Esophagus squamous epithelium (tissue), 4 donors: ENCODE results near the gene TNNI2.

Experiments used
- POLR2A ChIP-seq, 4 donors: fragments of 450-650 bp; IDR thresholded peaks; one replicate each; pipeline ENCODE4 v1.6.1; 2017; ENCODE audit warnings: antibody characterized with exemption in 4 of 4, mild to moderate bottlenecking in 4 of 4, moderate library complexity in 3 of 4
- TF ChIP-seq, protein P1 (sequence below), 6 experiments: fragments of 450-650 bp in 4 of 6; fragments of 200-600 bp in 2 of 6; sonication (generic) in 2 of 6; IDR thresholded peaks; one replicate each; pipeline ENCODE4 v1.5.1; 2016 to 2019; ENCODE audit warnings: antibody characterized with exemption in 6 of 6, mild to moderate bottlenecking in 4 of 6, moderate library complexity in 4 of 6

DNA sequence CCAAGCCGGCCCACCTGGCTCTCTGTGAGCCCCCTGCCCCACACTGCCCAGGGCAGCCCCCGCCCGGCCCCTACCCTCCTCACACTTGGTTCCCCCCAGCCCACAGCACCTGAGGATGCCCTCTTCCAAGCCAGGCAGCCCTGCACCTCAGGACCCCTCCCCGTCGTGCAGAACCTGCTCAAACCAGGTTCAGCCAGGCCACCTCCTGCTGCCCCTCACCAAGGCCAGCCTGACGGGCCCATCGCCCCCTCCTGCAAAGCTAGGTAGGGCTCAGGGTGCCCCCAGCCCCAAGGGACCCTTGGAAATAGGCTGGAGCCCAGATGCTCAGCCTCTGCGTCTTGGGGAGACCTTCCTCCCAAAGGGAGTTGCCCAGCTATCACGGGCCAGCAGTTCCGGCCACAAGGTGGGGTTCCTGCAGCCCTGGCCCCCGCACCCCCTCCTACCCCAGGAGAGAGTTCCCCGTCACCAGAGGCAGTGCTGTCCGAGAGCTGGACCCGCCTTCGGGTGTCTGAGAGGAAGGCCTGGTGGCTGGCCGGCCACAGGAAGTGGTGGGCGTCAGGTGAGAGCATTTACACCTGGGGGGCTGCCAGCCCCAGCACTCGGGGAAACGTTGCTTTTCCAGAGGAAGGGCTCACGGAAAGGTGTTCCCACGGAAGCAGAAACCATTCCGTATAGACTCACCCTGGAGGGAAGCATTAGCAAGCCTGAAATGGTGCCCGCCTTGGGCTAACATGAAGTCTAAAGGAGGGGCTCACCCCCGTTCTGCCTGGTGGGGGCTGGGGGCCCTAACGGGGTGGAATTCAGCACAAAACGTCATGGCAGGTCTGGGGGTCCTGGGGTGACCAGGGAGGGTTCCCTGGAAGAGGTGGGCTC, 7.2 kb upstream of the TNNI2 start:
- TF ChIP-seq POLR2A (IDR thresholded peaks at IDR 0.05), result no peak
- TF ChIP-seq, protein P1, sequence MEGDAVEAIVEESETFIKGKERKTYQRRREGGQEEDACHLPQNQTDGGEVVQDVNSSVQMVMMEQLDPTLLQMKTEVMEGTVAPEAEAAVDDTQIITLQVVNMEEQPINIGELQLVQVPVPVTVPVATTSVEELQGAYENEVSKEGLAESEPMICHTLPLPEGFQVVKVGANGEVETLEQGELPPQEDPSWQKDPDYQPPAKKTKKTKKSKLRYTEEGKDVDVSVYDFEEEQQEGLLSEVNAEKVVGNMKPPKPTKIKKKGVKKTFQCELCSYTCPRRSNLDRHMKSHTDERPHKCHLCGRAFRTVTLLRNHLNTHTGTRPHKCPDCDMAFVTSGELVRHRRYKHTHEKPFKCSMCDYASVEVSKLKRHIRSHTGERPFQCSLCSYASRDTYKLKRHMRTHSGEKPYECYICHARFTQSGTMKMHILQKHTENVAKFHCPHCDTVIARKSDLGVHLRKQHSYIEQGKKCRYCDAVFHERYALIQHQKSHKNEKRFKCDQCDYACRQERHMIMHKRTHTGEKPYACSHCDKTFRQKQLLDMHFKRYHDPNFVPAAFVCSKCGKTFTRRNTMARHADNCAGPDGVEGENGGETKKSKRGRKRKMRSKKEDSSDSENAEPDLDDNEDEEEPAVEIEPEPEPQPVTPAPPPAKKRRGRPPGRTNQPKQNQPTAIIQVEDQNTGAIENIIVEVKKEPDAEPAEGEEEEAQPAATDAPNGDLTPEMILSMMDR (IDR thresholded peaks at IDR 0.05), result no peak
